Measurements from ENCODE around the gene CDC14A.

DNA sequence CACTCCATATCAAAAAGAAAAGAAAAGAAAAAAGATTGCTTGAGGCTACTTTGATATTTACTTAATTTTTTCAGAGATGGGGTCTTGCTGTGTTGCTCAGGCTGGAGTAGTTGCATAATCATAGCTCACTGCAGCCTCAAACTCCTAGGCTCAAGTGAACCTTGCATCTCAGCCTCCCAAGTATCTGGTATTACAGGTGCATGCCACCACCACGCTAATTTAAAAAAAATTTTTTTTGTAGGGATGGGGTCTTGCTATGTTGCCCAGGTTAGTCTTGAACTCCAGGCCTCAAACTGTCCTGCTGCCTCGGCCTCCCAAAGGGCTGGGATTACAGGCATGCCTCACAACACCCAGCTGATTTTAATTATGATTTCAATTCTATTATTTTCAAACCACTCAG, 48.1 kb upstream of the CDC14A start:
- TF ChIP-seq, protein P1, sequence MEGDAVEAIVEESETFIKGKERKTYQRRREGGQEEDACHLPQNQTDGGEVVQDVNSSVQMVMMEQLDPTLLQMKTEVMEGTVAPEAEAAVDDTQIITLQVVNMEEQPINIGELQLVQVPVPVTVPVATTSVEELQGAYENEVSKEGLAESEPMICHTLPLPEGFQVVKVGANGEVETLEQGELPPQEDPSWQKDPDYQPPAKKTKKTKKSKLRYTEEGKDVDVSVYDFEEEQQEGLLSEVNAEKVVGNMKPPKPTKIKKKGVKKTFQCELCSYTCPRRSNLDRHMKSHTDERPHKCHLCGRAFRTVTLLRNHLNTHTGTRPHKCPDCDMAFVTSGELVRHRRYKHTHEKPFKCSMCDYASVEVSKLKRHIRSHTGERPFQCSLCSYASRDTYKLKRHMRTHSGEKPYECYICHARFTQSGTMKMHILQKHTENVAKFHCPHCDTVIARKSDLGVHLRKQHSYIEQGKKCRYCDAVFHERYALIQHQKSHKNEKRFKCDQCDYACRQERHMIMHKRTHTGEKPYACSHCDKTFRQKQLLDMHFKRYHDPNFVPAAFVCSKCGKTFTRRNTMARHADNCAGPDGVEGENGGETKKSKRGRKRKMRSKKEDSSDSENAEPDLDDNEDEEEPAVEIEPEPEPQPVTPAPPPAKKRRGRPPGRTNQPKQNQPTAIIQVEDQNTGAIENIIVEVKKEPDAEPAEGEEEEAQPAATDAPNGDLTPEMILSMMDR (IDR thresholded peaks at IDR 0.05), result no peak
- TF ChIP-seq EP300 (IDR thresholded peaks at IDR 0.05) (no peak), POLR2A (IDR thresholded peaks at IDR 0.05) (no peak)

All from tibial nerve (tissue), 4 donors.